Measurements from ENCODE around the gene JMJD4. TPM values are rescaled to one million over a fixed set of nuclear protein-coding genes. Genes with fewer than 3 reads are reported as not detected.

Gene JMJD4
- total and polyA plus RNA-seq, 2 donors (not counting 3 experiments of a cell fraction or from before 2014, with no cell fraction given), result 17.3 to 31.2 TPM

GRCh38 chr1:227782226-227782625 lies 47.1 kb upstream of the JMJD4 start:
- Histone ChIP-seq H2AFZ (ENCODE audit: low read depth, low read length) (no peak overlapping the region), H3K79me2 (ENCODE audit: control insufficient read depth, insufficient read depth, low read length) (no peaks in the 10 kb centered on the region), H3K4me3 (replicated peaks in 1 of 3; ENCODE audit: insufficient read depth in 1 of 3, low read depth in 1 of 3, low read length in 3 of 3) (no peak overlapping the region), H3K9me3 (replicated peaks; ENCODE audit: control insufficient read depth, insufficient read depth, low read length) (no peaks in the 10 kb centered on the region), H3K36me3 (ENCODE audit: control insufficient read depth in 2 of 2, extremely low read depth in 1 of 2, insufficient read depth in 2 of 2, low read length in 2 of 2) (peaks cover 0 to 2% of the 10 kb centered on the region in 2 experiments), H3K4me2 (ENCODE audit: insufficient read depth, low read length) (no peak overlapping the region), H3K27me3 (ENCODE audit: control insufficient read depth in 2 of 2, insufficient read depth in 2 of 2, low read length in 2 of 2) (peaks cover 0 to 1% of the 10 kb centered on the region in 2 experiments), H3K27ac (ENCODE audit: insufficient read depth, low read depth, low read length) (no peak overlapping the region), H3K9me1 (replicated peaks; ENCODE audit: control insufficient read depth, extremely low read depth, insufficient read depth, low read length) (no peaks in the 10 kb centered on the region), H4K20me1 (replicated peaks; ENCODE audit: control insufficient read depth, extremely low read depth, insufficient read depth, low read length) (no peaks in the 10 kb centered on the region), H3K4me1 (ENCODE audit: control insufficient read depth, extremely low read depth, insufficient read depth, low read length) (no peaks in the 10 kb centered on the region), H3K9ac (replicated peaks; ENCODE audit: extremely low read depth, insufficient read depth, low read length) (no peak overlapping the region)
- dilution Hi-C loops (cut with MboI; ENCODE audit: extremely low pct_ligation_motif_present, low sequenced_read_pairs), result no loop called here
- intact Hi-C loops (cut with micrococcal nuclease), result loop anchor here (10.0 kb wide), 2 partner anchors 303 to 383 kb away; partner anchors contain the start of genes ARF1 and IBA57
- ChIA-PET POLR2A (no interaction called here), CTCF (no interaction called here)
- FAIRE-seq, result no peak
- BruUV-seq (replicated peaks), result no TSS peak
- TF ChIP-seq EZH2 (IDR thresholded peaks at IDR 0.05; ENCODE audit: borderline replicate concordance, low read depth, low read length, severe bottlenecking) (no peak), POLR2AphosphoS5 (IDR thresholded peaks at IDR 0.05; ENCODE audit: insufficient read depth, low read depth, low read length) (no peak), CTCF (IDR thresholded peaks at IDR 0.05; ENCODE audit: extremely low read depth in 1 of 2, insufficient read depth in 1 of 2, low read depth in 1 of 2, low read length in 2 of 2) (no peak), MYC (IDR thresholded peaks at IDR 0.05; ENCODE audit: low read depth, low read length) (no peak), FOS (IDR thresholded peaks at IDR 0.05; ENCODE audit: borderline replicate concordance, insufficient read depth, low read length) (no peak), GATA2 (IDR thresholded peaks at IDR 0.05; ENCODE audit: insufficient read depth, insufficient read length, low read depth, low read length) (no peak), MAX (IDR thresholded peaks at IDR 0.05; ENCODE audit: insufficient read depth, insufficient read length) (no peak), POLR2A (IDR thresholded peaks at IDR 0.05; ENCODE audit: low read depth, low read length) (no peak), JUN (IDR thresholded peaks at IDR 0.05; ENCODE audit: borderline replicate concordance, insufficient read depth, insufficient read length, low read depth) (no peak)
- DNase-seq (ENCODE audit: low read depth, low spot score), result no peak

Measured in endothelial cell of umbilical vein (primary cell).